Stimulated activated CD4-positive, alpha-beta T cell treated with anti-CD3 and anti-CD28 coated beads, Interleukin-1b, Interleukin-23, amount 100 ng/mL, for 24 hours (primary cell): ENCODE measurements around the gene ERC1.
"Not testable (repeated sequence)": the region's sequence is repeated elsewhere in the genome, so short reads cannot be mapped to it uniquely, and the experiment has no call there.

Experiments used
- DNase-seq, 4 experiments: peaks; one replicate each; pipeline ENCODE4 v3.0.0-alpha.2; 2020; ENCODE audit warnings: low read depth in 4 of 4, low spot score in 1 of 4

ERC1 gene

DNA sequence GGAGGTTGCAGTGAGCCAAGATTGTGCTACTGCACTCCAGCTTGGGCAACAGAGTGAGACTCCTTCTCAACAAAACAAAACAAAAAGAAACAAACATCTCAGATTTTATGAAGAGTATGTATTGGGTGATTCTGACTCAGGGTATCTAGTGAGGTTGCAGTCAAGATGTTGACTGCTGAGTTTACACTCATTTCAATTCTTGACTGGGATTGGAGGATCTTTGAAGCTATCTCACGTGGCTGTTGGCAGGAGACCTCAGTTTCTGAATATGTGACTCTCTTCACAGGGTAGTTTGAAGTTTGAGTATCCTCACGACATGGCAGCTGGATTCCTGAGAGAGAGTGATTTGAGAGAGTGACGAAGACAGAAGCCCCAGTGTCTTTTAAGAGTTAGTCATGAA, 29.4 kb downstream of the ERC1 start:
- no peak for DNase-seq

DNA sequence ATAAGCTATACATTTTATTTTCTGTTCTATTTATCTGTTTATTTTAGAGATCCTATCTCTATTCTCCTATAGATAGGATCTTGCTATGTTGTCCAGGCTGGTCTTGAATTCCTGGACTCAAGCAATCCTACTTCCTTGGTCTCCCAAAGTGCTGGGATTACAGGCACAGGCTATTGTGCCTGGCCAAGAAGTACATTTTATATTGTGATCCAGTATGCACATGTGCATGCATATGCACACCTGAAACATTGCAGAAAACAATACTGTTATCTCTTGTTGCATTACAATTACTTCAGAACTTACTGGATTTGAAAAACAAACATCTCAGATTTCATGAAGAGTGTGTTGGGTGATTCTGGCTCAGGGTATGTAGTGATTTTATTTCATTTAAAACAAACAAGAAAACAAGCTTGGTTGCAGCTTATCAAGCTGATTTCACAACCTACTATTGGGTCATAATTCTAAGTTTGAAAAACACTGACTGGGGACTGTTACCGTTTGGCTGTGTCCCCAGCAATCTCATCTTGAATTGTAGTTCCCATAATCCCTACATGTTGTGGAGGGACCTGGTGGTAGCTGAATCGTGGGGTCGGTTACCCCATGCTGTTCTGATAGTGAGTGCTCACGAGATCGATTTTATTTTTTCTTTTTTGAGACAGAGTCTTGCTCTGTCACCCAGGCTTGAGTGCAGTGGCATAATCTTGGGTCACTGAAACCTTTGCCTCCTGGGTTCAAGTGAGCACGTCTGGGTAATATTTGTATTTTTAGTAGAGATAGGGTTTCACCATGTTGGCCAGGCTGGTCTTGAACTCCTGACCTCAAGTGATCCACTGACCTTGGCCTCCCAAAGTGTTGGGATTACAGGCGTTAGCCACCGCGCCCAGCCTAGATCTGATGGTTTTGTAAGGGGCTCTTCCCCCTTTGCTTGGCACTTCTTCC, 31.3 kb downstream of the ERC1 start:
- DNase-seq: no peak

DNA sequence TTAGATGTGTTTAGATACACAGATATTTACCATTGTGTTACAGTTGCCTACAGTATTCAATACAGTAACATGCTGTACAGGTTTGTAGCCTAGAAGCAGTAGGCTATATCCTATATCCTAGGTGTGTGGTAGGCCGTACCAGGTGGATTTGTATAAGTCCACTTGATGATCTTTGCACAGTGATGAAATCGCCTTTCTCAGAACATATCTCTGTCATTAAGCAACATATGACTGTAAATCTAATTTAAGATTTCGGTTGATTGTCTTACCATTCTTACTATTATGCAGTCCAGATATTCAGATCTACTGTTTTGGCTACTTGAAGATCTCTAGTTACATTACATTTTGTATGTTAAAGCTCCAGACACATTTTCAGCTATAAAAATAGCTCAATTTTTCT, 39.8 kb downstream of the ERC1 start:
- DNase-seq: no peak

DNA sequence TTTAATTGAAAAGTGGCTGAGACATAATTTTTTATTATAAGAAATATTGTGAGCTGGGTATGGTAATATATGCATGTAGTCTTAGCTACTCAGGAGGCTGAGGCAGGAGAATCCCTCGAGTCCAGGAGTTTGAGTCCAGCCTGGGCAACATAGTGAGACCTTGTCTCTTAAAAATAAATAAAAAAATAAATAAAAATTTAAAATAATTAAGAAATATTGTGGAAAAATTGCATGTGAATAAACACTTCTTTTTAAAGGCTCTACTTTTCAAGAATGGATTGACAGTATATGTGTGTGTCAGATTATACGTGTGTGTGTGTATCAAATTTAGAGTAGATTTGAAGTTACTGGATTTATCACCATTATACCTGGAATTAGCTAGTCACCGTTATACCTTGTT, 43.2 kb downstream of the ERC1 start:
- no peak for DNase-seq

DNA sequence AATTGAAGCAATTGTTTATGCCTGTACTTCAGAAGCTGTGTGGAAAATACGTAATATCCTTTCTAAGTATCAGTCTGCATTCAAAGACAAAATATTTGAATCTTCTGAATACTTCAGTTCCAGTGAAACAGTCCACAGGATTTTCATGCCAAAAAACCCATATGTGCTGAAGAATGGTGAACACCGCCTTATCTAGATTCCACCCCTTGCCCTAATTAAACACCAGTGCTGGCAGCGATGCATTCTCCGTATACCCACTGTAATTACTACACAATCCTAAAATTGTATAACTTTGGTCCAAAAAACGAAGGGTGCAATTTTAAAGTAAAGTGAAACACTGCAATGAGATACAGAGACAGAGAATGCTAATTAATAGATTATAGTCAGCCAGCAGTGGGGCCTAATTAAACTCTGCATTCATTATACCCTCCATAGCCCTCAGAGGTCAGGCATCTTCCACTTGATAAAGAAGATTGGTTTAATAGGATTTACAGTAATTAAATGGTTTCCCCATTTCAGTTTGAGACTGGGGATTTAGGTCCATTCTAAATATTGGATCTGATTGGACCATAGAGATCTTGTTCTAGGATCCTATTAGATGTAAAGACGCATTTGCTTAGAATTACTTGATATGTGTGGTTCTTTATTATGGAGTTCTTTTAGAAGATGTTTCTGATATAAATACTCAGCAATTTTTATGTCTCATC, 43.9 kb downstream of the ERC1 start:
- DNase-seq: no peak

DNA sequence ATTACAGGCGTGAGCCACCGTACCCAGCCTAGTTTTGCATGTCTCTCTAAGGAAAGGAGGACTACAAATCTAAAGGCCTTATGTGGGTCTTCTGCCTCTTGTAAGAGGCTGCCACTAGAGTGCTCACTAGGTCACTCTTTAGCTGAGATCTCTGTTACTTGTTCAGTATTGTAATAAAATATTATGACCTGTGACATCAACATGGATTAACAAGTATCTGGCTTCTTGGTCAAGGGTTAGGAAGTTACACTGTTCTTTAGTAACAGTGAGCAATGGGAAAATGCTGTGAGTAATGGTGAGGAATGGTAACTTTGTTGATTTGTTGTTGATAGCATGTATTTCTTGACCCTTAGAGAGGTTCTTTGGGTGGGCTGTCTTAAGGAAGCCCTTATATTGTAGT, 50.5 kb downstream of the ERC1 start:
- no peak for DNase-seq

DNA sequence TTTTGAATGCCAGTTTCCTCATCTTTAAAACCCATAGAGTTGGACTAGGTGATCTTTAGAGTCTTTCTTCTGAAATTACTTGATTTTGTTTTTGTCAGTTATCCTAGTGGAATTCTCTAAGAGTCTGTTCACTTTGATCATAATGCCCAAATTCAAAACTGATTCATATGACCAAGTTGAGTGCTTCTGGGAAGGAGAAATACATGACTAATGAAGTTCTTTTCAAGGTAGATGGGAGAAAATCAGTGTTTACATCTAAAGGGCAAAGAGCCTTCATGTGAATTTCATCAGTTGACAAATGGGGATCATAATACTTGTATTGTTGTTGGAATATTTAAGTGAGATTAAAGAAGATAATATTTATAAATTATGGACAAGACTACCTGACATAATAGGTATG, 53.2 kb downstream of the ERC1 start:
- no peak for DNase-seq

DNA sequence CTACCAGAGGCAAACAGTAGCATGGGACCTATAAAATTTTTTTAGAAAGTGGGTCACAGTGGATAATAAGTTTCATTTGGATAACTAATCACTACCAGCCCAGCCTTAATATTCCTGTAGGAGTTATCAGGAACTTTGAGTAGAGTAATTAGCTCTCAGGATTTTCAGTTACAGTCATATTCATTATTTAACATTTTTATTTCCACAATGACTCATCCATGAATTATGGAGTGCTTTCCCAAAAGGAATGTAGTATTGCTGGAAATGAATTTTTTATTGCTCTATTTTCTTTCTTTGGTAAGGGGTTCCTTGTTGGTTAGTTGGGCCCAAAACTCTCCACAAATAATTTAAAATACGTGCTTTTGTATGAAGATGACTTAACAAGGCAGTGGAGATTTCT, 53.7 kb downstream of the ERC1 start:
- no peak for DNase-seq

DNA sequence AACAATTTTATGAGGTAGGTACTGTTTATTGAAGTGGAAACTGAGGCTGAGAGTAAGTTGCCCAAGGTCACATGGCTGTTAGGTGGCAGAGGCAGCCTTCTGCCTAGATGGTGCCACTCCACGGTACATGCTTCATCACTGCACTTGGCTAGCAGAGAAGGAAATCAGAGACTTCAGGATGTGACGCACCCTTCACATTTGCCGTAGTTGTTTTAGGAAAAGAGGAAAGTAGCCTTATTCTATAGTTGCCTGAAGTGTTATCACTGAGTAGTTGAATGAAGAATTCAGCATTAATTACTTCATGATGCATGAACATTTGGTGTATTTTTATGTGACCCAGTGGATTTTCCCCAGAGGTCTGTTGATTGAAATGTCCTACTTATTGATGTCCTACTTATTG, 55.7 kb downstream of the ERC1 start:
- no peak for DNase-seq

DNA sequence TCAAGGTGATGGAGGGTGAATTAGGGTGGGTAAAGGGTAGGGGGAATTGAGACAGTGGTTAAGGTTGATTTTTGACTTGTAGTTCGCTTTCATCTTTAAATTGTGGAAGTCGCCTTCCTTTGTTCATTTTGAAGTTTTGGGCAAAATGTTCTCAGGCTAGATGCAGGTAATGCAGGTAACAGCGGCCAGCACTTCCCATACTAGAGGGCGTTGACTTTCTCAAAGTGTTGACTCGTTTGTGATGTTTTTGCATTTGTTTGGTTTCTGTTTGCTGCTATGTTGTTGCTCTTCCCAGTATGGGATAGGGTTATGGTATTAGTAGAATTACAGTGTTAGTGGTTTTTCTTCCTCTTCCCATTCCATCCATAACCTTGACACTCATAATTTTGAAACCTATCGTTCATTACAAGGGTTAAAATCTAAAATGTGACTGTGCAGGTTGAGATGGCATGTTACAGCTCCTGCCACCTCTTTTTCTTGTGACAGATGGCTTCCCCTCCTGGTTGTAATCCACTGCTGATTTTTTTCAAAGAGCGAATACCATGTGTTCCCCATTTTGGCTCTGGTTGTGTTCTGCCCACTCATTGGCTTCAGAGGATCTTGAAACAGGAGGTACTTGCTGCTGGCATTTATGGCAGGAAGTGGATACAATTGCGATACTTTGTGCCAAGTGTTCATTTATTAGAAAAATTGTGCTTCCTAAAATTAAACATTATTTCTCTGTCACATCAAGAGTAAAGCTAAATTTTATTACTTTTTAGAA, 57.1 kb downstream of the ERC1 start:
- DNase-seq: no peak

DNA sequence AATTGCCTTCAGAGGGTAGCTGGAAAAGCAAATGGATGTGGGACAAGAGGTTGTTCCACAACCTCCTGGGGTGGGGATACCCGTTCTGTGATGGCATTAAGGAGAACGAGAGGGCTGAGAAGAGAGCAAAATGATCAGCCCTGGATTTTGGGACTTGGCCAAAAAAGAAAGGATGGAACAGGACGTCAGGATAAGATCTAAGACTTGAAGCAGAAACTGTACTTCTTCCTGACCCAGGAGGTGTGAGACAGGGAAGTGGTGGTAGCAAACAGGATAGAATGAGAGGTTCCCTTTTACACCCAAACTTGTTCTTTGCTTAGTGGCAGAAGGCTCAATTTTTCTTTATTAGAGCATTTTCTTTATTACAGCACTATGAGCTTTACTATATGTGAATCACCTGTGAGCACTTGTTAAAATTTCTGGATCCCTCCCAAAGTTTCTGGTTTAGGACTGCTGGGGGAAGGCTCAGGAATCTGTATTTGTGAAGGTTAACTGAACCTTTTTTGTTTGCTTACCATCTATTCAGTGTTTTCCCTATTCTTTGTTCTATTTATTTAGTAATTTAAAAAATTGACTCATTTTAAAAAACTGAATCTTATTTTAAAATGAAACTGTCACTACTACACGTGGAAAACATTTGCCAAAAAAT, 59.2 kb downstream of the ERC1 start:
- DNase-seq: no peak

DNA sequence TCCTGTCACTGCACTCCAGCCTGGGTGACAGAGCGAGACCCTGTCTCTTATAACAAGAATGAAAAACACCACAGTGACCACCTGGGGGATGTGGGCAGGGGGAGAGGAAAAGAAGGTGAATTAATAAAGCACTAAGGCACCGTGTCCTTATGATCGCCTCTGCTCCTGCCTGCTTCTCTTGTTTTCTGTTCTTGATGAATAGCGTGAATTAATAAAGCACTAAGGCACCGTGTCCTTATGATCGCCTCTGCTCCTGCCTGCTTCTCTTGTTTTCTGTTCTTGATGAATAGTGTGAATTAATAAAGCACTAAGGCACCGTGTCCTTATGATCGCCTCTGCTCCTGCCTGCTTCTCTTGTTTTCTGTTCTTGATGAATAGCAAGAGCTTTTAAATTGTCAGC, 60.6 kb downstream of the ERC1 start:
- not testable (repeated sequence) for DNase-seq

DNA sequence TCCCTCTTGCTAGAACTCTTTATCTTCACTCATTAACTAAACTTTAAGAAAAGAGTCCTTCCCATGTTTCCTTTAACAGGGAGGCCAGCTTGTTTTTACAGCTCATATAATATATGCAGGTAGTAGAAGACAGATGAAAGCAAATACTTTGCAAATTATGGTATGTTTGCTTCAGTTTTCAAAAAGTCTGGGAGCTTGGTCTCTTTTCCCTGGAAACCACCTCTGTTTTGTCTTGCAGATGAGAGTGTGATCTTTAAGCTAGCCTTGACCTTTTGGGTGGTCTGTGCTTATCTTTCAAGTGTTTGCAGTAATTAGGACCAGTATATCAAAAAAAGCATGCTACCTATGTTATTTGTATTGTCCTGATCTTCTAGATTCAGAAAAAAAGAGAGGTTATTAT, 62.7 kb downstream of the ERC1 start:
- no peak for DNase-seq

DNA sequence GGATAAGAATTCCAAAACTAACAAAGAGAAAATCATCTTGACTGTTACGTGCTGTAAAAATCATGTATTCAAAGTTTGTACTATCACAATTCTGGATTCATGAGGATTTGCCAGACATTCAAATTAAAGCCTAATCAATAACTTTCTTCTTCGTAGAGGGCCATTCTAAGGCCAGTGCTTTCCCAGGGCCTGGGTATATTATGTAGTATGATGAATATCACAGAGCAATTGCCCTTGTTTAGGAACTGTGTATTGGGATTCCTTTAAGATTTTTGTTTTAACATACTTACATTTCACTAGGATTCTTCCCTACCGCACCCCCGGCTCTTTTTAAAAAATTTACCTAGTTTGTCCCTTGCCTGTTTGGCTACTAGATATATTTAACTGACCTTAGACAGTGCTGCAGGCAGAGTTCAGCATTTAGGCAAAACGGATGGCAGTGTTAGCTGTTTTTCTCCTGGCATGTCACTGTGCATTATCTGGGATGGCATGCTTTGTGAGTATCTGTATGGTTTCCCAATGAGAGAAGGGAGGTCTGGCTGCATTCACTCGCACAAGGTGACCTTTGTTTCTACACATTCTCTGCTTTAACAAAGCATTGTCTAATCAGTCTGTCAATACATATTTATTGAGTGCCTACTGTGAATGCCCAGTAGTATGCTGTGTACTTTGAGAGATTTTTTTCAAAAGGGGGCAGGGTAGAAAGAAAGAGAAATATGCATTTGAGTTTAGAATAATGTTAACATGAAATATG, 63.3 kb downstream of the ERC1 start:
- no peak for DNase-seq

DNA sequence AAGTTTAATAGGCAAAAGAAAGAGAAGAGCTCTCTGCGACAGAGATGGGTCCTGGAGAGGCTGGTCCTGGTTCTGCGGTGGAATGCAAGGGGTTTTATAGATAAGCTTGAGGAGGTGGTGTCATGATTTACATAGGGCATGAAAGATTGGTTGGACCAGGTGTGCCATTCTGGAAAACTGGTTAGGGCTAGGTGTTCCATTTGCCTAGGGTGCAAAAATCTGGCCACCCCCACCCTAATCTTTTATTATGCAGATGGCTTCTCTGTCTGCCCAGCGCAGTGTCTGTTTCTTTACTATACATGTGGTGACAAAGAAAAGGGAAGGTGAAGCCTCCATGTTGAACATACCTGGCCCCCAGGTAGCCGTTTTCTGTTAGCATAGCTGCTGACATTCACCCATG, 65.4 kb downstream of the ERC1 start:
- DNase-seq: no peak

DNA sequence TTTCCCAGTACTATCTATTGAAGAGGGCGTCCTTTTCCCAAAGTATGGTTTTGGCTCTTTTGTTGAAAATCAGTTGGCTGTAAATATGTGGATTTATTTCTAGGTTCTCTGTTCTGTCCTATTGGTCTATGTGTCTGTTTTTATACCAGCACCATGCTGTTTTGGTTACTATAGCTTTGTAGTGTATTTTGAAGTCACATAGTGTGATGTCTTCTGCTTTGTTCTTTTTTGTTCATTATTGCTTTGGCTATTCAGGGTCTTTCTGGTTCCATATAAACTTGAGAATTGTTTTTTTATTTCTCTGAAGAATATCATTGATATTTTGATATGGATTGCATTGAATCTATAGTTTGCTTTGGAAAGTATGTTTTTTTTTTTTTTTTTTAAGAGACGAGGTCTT, 67.4 kb downstream of the ERC1 start:
- DNase-seq: no peak

DNA sequence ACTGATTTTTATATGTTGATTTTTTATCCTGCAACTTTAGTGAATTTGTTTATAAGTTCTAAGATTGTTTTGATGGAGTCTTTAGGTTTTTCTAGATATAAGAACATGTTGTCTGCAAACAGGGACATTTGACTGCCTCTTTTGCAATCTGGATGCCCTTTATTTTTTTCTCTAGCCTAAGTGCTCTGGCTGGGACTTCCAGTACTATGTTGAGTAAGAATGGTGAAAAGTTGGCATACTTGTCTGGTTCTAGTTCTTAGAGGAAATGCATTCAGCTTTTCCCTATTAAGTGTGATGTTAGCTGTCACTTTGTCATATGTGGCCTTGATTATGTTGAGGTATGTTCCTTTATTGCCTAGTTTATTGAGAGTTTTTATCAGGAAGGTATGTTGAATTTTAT, 68.1 kb downstream of the ERC1 start:
- DNase-seq: no peak

DNA sequence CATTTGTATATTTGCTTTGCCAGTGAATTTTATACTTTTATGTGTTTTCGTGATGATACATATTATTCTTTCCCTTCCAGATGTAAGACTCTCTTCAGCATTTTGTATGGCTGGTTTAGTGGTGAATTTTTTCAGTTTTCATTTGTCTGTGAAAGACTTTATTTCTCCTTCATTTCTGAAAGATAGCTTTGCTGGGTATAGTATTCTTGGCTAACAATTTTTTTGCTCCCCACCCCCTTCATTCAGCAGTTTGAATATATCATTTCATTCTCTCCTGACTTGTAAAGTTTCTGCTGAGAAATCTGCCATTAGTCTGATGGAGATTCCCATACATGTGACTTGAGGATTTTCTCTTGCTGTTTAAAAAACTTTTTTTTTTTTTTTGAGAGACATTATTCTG, 72.8 kb downstream of the ERC1 start:
- DNase-seq: no peak

DNA sequence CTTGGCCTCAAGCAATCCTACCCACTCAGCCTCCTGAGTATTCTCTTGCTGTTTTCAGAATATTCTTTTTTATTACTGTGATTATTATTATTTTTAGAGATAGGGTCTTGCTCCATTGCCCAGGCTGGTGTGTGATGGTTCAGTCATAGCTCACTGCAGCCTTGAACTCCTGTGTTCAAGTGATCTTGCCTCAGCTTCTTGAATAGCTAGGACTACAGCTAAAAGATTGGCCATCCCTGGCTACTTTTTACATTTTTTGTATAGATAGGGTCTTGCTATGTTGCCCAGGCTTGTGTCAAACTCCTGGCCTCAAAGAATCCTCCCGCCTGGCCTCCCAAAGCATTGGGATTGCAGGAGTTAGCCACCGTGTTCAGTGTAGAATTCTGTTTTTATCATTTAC, 73.3 kb downstream of the ERC1 start:
- DNase-seq: no peak

DNA sequence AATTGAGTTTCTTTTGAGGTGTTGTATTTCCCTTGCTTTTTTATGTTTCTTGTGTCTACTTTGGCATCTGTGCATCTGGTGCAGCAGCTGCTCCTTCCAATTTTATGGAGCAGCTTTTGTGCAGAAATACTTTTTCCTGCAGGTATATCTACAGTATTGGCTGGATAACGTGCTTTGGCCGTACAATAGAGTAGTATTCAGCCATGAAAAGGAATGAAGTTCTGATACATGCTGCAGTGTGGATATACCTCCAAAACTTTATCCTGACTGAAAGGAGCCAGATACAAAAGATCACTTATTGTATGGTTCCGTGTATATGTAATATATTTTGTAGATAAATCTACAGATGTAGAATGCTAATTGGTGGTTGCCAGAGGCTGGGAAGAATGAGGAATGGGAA, 74.6 kb downstream of the ERC1 start:
- DNase-seq: no peak

DNA sequence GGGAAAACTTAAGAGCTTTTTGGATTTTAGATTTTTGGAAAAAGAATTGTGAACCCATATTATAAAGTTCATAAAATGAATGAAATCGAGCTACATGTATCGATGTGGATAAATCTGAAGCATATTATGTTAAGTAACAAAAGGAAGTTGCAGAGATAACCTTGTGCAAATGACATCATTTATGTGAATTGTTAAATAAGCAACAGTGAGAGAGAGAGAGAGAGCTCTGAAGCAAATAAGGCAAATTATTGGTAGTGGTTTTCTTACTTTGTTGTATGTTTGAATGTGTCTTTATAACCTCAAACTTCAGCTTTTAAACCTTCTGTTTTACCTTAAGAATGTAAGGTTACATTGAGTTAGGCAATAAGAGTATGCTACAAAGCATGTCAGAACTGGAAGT, 78.8 kb downstream of the ERC1 start:
- no peak for DNase-seq
